Hepatocyte (in vitro differentiated cells): ENCODE data around the gene WDR86.

ENCODE experiments used
- EZH2 ChIP-seq: fragments of 200-600 bp; sonication (generic); IDR thresholded peaks from 2 replicates; pipeline ENCODE4 v1.6.1; 2016; ENCODE audit warnings: antibody characterized with exemption, mild to moderate bottlenecking, borderline replicate concordance
- EZH2phosphoT487 ChIP-seq: fragments of 200-600 bp; sonication (generic); IDR thresholded peaks from one replicate; pipeline ENCODE4 v1.6.1; 2018; ENCODE audit warnings: antibody characterized with exemption, mild to moderate bottlenecking, low read depth, moderate library complexity; ENCODE audit not compliant: unreplicated experiment, severe bottlenecking
- TF ChIP-seq, protein P1 (sequence below): fragments of 200-600 bp; sonication (generic); IDR thresholded peaks from 2 replicates; pipeline ENCODE4 v1.5.1; 2016; ENCODE audit warnings: antibody characterized with exemption, mild to moderate bottlenecking; ENCODE audit not compliant: poor library complexity

DNA sequence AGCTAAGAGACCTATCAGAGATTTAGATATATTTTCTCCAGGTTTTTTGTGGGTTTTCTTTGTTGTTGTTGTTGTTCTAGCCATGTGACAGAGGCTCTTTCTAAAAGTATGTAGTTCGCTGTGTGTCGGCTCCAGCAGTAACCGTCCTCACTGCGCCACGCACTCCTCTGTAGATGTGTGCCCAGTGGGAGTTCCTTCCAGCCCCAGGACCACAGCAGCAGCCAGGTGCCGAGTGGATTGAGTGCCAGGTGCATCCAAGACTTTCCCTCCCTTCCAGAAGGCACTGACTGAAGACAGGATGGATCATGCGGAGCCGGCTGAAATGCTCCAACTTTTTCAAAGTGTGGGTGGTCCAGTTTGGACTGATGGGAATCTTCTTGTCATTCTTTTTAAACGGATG, 31.8 kb downstream of the WDR86 start:
- TF ChIP-seq, protein P1, sequence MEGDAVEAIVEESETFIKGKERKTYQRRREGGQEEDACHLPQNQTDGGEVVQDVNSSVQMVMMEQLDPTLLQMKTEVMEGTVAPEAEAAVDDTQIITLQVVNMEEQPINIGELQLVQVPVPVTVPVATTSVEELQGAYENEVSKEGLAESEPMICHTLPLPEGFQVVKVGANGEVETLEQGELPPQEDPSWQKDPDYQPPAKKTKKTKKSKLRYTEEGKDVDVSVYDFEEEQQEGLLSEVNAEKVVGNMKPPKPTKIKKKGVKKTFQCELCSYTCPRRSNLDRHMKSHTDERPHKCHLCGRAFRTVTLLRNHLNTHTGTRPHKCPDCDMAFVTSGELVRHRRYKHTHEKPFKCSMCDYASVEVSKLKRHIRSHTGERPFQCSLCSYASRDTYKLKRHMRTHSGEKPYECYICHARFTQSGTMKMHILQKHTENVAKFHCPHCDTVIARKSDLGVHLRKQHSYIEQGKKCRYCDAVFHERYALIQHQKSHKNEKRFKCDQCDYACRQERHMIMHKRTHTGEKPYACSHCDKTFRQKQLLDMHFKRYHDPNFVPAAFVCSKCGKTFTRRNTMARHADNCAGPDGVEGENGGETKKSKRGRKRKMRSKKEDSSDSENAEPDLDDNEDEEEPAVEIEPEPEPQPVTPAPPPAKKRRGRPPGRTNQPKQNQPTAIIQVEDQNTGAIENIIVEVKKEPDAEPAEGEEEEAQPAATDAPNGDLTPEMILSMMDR: no peak
- no peak for TF ChIP-seq EZH2
- no peak for TF ChIP-seq EZH2phosphoT487
